Prostate gland (tissue), 2 donors: ENCODE data around the gene NAPG. TPM values are rescaled to one million over a fixed set of nuclear protein-coding genes. Genes with fewer than 3 reads are reported as not detected.

Experiments
- DNase-seq: peaks from one replicate; pipeline ENCODE4 v3.0.0-alpha.2; 2019; ENCODE audit warnings: low spot score
- H3K27ac ChIP-seq, 2 donors: fragments of 200-600 bp; sonication (generic); 2 replicates each; pipeline ENCODE4 v1.5.1; 2017 to 2019
- H3K27me3 ChIP-seq: fragments of 200-600 bp; sonication (generic); replicated peaks from 2 replicates; pipeline ENCODE4 v1.5.1; 2019; ENCODE audit not compliant: insufficient read depth
- H3K36me3 ChIP-seq, 2 donors: fragments of 200-600 bp; sonication (generic); 1 replicate in 1 of 2; 2 replicates in 1 of 2; pipeline versions ENCODE4 v1.5.1 to v1.8.1; 2017 to 2019
- H3K4me1 ChIP-seq: fragments of 200-600 bp; sonication (generic); replicated peaks from 2 replicates; pipeline ENCODE4 v1.5.1; 2019
- H3K4me3 ChIP-seq, 2 donors: fragments of 200-600 bp; sonication (generic); 2 replicates each; pipeline ENCODE4 v1.5.1; 2017 to 2019
- H3K9me3 ChIP-seq: fragments of 200-600 bp; sonication (generic); 2 replicates; pipeline ENCODE4 v1.5.1; 2017
- CTCF ChIP-seq, 4 experiments: fragments of 200-600 bp in 2 of 4; fragments of 450-650 bp in 2 of 4; sonication (generic) in 2 of 4; IDR thresholded peaks; 1 replicate in 3 of 4; 2 replicates in 1 of 4; pipeline ENCODE4 v1.5.1; 2016 to 2019; ENCODE audit warnings: antibody characterized with exemption in 4 of 4, mild to moderate bottlenecking in 2 of 4, moderate library complexity in 2 of 4
- POLR2A ChIP-seq: fragments of 450-650 bp; IDR thresholded peaks from one replicate; pipeline ENCODE4 v1.6.1; 2016; ENCODE audit warnings: antibody characterized with exemption, mild to moderate bottlenecking
- POLR2AphosphoS5 ChIP-seq: sonication (generic); formaldehyde crosslinking; IDR thresholded peaks from one replicate; pipeline ENCODE4 v1.6.1; 2017; ENCODE audit warnings: antibody characterized with exemption
- WGBS: methylation state at CpG from one replicate; pipeline ENCODE4 v1.1.5; 2018; 5-methylcytosine and 5-hydroxymethylcytosine counted together
- intact Hi-C: fragments of 100-400 bp; cut with DNase I; formaldehyde crosslinking; loops from one replicate; pipeline ENCODE4 v1.14.2; 2022
- total RNA-seq, 2 donors: library from RNA; depleted of rRNA; stranded (reverse); fragments of >200 nt; gene quantifications; one replicate each; pipeline ENCODE4 v1.1.0, GENCODE V29; 2016

Gene NAPG
- total RNA-seq, result 10 to 100 TPM; 23.2 to 47.5 TPM

- peak; percentile 96 for TF ChIP-seq POLR2AphosphoS5
- peak in 1 of 4 experiments; percentile 22 for TF ChIP-seq CTCF (IDR thresholded peaks at IDR 0.05)
- peak; percentile 38 for TF ChIP-seq POLR2A
- Histone ChIP-seq H3K4me1 (no peaks in the 10 kb centered on the region), H3K4me3 (peak within 1 kb of the TSS; percentile 85 to 89), H3K27ac (peak within 1 kb of the TSS; percentile 85 to 92), H3K27me3 (no peaks in the 10 kb centered on the region), H3K36me3 (no peaks in the 10 kb centered on the region), H3K9me3 (no peaks in the 10 kb centered on the region)
- peak; percentile 78 for DNase-seq
- intact Hi-C loops, result loop anchor here (10.0 kb wide), 2 partner anchors 721 to 821 kb away; partner anchors contain the start of gene RAB31
- WGBS, result under 1% methylated on average over 64 of the region's 68 CpGs
Measured at GRCh38 chr18:10525697-10526560, at the start of gene NAPG. TSS of gene NAPG (plus strand) at chr18:10526027. CDS start at chr18:10526103, 76 bp downstream.

GRCh38 chr18:10476338-10476791 lies 49.5 kb upstream of the NAPG start:
- intact Hi-C loops, result no loop called here
- TF ChIP-seq POLR2A, result no peak
- peak; percentile 57 for TF ChIP-seq POLR2AphosphoS5
- no peak for TF ChIP-seq CTCF (IDR thresholded peaks at IDR 0.05)
- no peaks in the 10 kb centered on the region for H3K36me3 ChIP-seq
- no peaks in the 10 kb centered on the region for H3K4me1 ChIP-seq
- no peaks in the 10 kb centered on the region for H3K9me3 ChIP-seq
- H3K4me3 ChIP-seq, result no peak overlapping the region
- peak overlapping the region; percentile 44 to 70 for H3K27ac ChIP-seq
- DNase-seq, result peak; percentile 21
- H3K27me3 ChIP-seq, result no peaks in the 10 kb centered on the region
- WGBS, result 9% methylated on average over 9 of the region's 9 CpGs

GRCh38 chr18:10477121-10477862 lies 48.5 kb upstream of the NAPG start:
- TF ChIP-seq CTCF (IDR thresholded peaks at IDR 0.05) (no peak), POLR2A (no peak), POLR2AphosphoS5 (no peak)
- Histone ChIP-seq H3K4me1 (no peaks in the 10 kb centered on the region), H3K9me3 (no peaks in the 10 kb centered on the region), H3K36me3 (no peaks in the 10 kb centered on the region), H3K27ac (no peak overlapping the region), H3K27me3 (no peaks in the 10 kb centered on the region), H3K4me3 (no peak overlapping the region)
- intact Hi-C loops, result no loop called here
- 61% methylated on average over 3 of the region's 3 CpGs for WGBS
- DNase-seq, result no peak

GRCh38 chr18:10477863-10478260 lies 48.0 kb upstream of the NAPG start:
- TF ChIP-seq POLR2AphosphoS5 (no peak), CTCF (IDR thresholded peaks at IDR 0.05) (no peak), POLR2A (no peak)
- no peak for DNase-seq
- 82% methylated on average over 2 of the region's 2 CpGs for WGBS
- Histone ChIP-seq H3K4me1 (no peaks in the 10 kb centered on the region), H3K27ac (no peak overlapping the region), H3K9me3 (no peaks in the 10 kb centered on the region), H3K36me3 (no peaks in the 10 kb centered on the region), H3K27me3 (no peaks in the 10 kb centered on the region), H3K4me3 (no peak overlapping the region)
- intact Hi-C loops, result no loop called here
